HG03196 (cell line): ENCODE data around the gene YPEL3.
A peak's percentile ranks its signal among the peaks of the same experiment; 100 is the strongest.
"Not testable (repeated sequence)": the region's sequence is repeated elsewhere in the genome, so short reads cannot be mapped to it uniquely, and the experiment has no call there.

Experiments
- ATAC-seq: cut with Tn5 transposase; IDR thresholded peaks from one replicate; pipeline ENCODE4 v1.9.1; 2021; ENCODE audit not compliant: unreplicated experiment

Gene YPEL3

GRCh38 chr16:30117768-30118167 lies 21.8 kb upstream of the YPEL3 start:
- no peak for ATAC-seq

DNA sequence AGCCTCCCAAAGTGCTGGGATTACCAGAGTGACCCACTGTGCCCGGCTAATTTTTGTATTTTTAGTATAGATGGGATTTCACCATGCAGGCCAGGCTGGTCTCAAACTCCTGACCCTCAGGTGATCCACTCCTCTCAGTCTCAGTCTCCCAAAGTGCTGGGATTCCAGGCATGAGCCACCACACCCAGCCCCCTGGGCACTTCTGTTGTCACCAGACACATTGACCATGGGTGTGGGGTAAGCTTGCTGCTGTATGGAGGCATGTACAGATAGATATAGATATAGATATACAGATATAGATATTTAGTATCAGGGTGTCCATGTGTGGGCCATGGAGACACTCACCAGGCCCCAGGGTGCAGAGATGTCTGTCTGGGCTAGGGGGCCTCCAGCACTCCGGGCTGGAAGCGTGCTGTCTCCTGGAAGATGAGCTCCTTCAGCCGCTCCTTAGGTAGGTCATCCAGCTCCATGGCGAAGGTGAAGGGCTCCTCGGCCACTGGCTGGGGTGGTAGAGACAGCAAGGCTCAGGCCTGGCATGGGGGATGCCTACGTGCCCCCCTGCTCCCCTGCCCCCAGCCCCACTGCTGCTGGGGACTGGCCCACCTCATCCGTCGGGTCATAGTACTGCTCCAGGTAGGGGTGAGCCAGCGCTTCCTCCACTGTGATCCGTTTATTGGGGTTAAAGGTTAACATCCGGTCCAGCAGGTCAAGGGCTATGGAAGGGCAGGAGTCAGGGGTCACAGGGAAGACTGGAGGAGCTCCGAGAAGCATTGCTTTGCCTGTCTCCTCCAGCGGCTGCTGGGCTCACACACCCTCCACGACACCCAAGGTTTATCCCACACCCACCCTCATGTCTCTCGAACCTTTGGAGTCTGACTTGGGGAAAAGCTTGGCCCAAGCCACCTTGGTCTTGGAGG lies 20.5 kb upstream of the YPEL3 start:
- no peak for ATAC-seq

- ATAC-seq, result no peak
Observed at GRCh38 chr16:30115238-30115637, 19.2 kb upstream of the YPEL3 start.

- ATAC-seq, result not testable (repeated sequence)
Observed at GRCh38 chr16:30114833-30115232, 18.8 kb upstream of the YPEL3 start.

DNA sequence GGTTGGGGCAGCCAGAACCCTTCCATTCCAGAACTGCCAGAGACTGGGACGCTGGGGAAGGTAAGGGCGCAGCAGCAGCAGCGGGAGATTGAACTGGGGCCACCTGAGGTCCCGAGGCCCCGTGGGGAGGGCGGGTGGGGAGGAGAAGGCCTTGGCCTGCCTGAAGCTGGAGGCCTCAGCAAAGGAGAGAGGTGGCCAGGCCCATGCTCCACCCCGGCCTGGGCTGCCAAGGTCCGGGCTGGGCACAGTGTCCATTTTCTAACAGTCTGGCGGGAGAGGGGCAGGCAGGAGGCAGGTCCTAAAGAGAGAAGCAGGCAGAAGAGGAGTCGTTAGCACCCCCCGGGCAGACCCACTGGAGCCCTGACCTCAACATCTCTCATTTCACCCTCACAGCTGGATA lies 18.4 kb upstream of the YPEL3 start:
- no peak for ATAC-seq

- no peak for ATAC-seq
Observed at GRCh38 chr16:30113711-30114333, 17.8 kb upstream of the YPEL3 start.

DNA sequence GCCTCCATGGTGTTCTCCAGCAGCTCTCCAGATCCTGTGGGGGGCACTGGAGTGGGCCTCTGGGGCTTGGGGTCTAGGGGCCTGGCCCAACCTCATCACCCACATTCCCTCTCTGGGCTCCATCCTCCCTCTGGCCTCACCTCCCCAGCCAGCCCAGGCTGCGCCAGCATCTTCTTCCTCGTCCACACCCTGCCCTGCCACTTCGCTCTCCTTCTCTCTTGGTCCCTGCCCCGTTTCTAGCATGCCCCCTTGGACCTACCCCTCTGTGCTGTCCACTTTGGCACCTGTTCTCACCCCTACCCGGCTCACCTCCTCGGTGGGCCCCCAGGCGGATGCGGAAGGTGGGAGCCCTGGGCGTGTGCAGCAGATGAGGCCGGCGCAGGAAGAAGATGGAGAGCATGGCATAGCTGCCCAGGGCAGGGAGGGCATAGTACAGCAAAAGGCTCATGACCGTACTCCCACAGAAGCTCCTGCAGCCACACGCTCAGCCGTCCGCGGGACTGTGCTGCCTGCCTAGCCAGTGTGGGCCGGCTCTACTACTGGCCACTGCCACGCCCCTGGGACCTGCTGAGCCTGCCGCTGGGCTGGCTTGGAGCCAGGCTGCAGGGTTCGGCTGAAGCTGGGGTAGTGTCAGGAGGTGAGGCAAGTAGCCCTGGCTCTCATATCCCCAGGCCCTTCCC lies 17.2 kb upstream of the YPEL3 start, which contains the start of gene GDPD3:
TSS of gene GDPD3 (minus strand) at position 507 of the 680 bp plus-strand sequence. CDS start at position 448, 59 bp downstream.
- ATAC-seq, result no peak

GRCh38 chr16:30112197-30113030 lies 16.4 kb upstream of the YPEL3 start:
- ATAC-seq, result no peak

DNA sequence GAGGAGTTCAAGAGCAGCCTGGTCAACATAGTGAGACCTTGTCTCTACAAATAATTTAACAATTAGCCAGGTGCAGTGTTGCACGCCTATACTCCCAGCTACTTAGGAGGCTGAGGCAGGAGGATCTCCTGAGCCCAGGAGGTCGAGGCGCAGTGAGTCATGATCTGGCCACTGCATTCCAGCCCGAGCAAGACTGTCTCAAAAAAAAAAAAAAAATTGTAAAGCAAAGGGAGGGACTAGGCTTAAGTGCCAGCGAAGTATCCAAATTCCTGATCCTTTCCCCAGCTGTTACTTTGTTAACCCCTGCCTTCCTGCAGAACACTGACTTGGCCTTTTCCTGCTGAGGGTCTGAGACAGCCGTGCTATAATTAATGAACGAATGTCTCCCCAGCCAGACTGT lies 14.6 kb upstream of the YPEL3 start:
- ATAC-seq, result no peak

- no peak for ATAC-seq
Observed at GRCh38 chr16:30108059-30108850, 12.2 kb upstream of the YPEL3 start.

- ATAC-seq, result no peak
Observed at GRCh38 chr16:30104492-30104891, 8.5 kb upstream of the YPEL3 start.

- no peak for ATAC-seq
Observed at GRCh38 chr16:30104090-30104489, 8.1 kb upstream of the YPEL3 start.

GRCh38 chr16:30096862-30097563 lies 1.0 kb upstream of the YPEL3 start:
- ATAC-seq, result no peak

- ATAC-seq, result no peak
Observed at GRCh38 chr16:30095166-30096078, 591 bp downstream of the YPEL3 start.

GRCh38 chr16:30094541-30095165 lies 1.4 kb downstream of the YPEL3 start:
- ATAC-seq, result no peak

GRCh38 chr16:30092373-30093010 lies 3.5 kb downstream of the YPEL3 start:
- peak; percentile 46 for ATAC-seq
